ENCODE measurements around the gene PRG2.
"Not testable (repeated sequence)": the region's sequence is repeated elsewhere in the genome, so short reads cannot be mapped to it uniquely, and the experiment has no call there.

Gene PRG2

DNA sequence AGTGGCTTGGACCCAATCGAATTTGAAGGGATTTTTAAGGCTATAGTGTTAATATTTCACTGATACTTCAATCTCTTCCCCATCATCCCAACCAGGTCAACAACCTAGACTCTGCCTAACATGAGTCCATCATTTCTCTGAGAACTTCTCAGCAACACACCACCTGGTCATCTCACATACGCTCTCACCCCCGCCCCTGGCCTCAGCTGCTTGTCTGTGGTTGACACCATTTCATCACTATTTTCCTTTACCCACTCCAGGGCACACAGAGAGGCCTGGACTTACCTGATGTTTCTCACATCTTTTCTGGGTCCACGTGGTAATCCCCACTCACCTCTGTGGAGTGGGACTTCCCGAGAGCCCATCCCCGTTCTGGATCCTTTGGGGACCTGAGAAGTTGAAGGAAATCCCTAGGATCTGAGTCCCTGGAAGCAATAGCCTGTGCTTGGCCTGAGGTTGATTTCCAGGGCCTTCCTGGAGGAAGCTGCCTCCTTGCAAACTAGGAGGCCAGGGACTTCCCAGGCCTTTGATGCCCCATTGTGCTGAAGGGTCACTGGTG, 49.1 kb downstream of the PRG2 start:
- Histone ChIP-seq H3K27ac (ENCODE audit: low read length) (no peak overlapping the region), H3K4me3 (ENCODE audit: low read length) (no peak overlapping the region), H3K9me3 (ENCODE audit: insufficient read depth, low read length) (no peaks in the 10 kb centered on the region), H3K27me3 (ENCODE audit: low read depth, low read length) (peaks cover 13% of the 10 kb centered on the region; the same call in 1 of the 2 replicates), H4K20me1 (ENCODE audit: insufficient read depth, low read length) (no peaks in the 10 kb centered on the region), H3K36me3 (replicated peaks; ENCODE audit: low read depth, low read length) (no peaks in the 10 kb centered on the region), H2AFZ (ENCODE audit: low read depth, low read length) (no peak overlapping the region), H3K4me1 (ENCODE audit: low read length) (peaks cover 43% of the 10 kb centered on the region), H3K9ac (ENCODE audit: low read length) (no peak overlapping the region), H3K4me2 (ENCODE audit: low read length) (peak overlapping the region; percentile 47; the same call in 1 of the 2 replicates), H3K79me2 (ENCODE audit: low read length) (peaks cover under 1% of the 10 kb centered on the region; the same call in 1 of the 2 replicates)
- TF ChIP-seq CTCF (IDR thresholded peaks at IDR 0.05; ENCODE audit: low read depth, low read length) (no peak), EZH2phosphoT487 (IDR thresholded peaks at IDR 0.05; ENCODE audit: low read depth) (no peak)

DNA sequence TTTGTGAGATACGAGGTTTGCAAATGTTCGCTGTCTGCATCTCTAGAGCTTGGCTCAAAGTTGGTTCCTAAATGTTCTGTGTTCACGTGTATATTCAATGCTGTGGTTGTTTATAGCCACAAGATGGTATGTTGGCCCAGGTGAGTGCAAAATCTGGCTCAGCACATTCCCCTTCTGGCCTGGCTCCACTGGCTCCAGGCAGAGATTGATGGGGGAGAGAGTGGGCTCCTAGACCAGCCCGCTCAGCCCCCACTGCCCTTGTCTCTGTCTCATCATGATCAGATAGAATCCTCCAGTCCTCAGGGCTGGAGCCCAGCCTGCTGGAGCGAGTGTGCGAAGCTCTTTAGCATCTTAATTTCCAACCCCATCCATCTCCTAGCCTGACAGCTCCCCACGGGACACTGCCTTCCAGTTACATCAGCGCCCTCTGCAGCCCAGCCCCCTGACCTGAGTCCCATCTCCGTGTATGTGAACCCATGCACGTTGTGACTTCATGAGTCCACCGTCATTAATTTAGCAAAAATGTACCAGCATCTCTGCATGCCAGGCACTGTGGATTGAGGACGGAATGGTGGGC, 50.3 kb downstream of the PRG2 start:
- Histone ChIP-seq H3K9me3 (ENCODE audit: insufficient read depth, low read length) (no peaks in the 10 kb centered on the region), H3K36me3 (replicated peaks; ENCODE audit: low read depth, low read length) (no peaks in the 10 kb centered on the region), H3K4me3 (ENCODE audit: low read length) (peak overlapping the region; percentile 20), H3K4me1 (ENCODE audit: low read length) (peaks cover 37% of the 10 kb centered on the region), H2AFZ (ENCODE audit: low read depth, low read length) (peak overlapping the region; percentile 28; the same call in 1 of the 2 replicates), H3K4me2 (ENCODE audit: low read length) (peak overlapping the region; percentile 47), H3K27ac (ENCODE audit: low read length) (no peak overlapping the region), H4K20me1 (ENCODE audit: insufficient read depth, low read length) (no peaks in the 10 kb centered on the region), H3K79me2 (ENCODE audit: low read length) (peaks cover 11% of the 10 kb centered on the region), H3K9ac (ENCODE audit: low read length) (no peak overlapping the region), H3K27me3 (ENCODE audit: low read depth, low read length) (peaks cover 13% of the 10 kb centered on the region; the same call in 1 of the 2 replicates)
- TF ChIP-seq CTCF (IDR thresholded peaks at IDR 0.05; ENCODE audit: low read depth, low read length) (peak; percentile 61), EZH2phosphoT487 (IDR thresholded peaks at IDR 0.05; ENCODE audit: low read depth) (no peak)

DNA sequence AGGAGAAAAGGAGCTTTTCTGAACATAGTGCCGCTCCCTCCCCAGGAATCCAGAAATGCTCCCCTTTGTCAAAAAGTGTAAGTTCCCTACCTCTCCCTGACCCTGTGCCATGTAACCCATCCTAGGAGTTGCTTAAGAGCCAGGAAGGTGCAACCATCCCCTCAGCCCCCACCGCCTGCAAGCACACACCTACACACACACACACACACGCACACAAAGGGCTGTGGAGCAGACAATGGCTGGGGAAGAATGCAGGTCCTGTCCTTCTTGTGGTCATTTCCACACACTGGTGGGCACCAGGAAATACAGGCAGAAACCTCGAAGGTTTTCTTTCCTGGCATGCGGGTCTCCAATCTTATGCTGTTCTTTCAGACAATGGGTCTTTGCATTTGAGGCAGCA, 51.1 kb downstream of the PRG2 start:
- Histone ChIP-seq H3K9me3 (ENCODE audit: insufficient read depth, low read length) (no peaks in the 10 kb centered on the region), H3K4me3 (ENCODE audit: low read length) (no peak overlapping the region), H3K27ac (ENCODE audit: low read length) (no peak overlapping the region), H3K9ac (ENCODE audit: low read length) (no peak overlapping the region), H3K79me2 (ENCODE audit: low read length) (peaks cover 19% of the 10 kb centered on the region), H4K20me1 (ENCODE audit: insufficient read depth, low read length) (no peaks in the 10 kb centered on the region), H3K4me1 (ENCODE audit: low read length) (peaks cover 34% of the 10 kb centered on the region), H2AFZ (ENCODE audit: low read depth, low read length) (no peak overlapping the region), H3K27me3 (ENCODE audit: low read depth, low read length) (peaks cover 13% of the 10 kb centered on the region; the same call in 1 of the 2 replicates), H3K36me3 (replicated peaks; ENCODE audit: low read depth, low read length) (peaks cover 3% of the 10 kb centered on the region), H3K4me2 (ENCODE audit: low read length) (no peak overlapping the region)
- no peak for TF ChIP-seq CTCF (IDR thresholded peaks at IDR 0.05; ENCODE audit: low read depth, low read length)
- TF ChIP-seq EZH2phosphoT487 (IDR thresholded peaks at IDR 0.05; ENCODE audit: low read depth): no peak

DNA sequence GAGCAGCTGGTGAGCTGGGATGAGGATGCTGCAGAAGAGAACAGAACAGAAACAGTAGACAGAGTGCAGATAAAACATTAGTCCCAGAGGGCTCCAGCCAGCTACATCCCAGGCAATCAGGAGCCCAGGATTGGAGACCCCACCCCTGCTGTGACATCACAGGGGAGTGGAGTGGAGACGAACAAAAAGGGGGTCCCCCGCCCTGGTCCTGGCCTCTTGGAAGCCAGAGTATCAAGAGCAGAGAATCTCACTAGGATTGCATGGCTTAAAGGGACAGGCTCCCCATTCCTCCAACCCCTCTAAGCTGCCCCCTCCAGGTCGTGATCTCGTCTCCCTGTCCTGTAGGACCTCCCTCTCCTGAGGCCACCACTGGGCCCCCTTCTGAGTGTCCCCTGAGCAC, 52.3 kb downstream of the PRG2 start, which contains the start of gene P2RX3:
P2RX3 (plus strand) TSS at position 211 of the 400 bp plus-strand sequence. CDS start 199 bp downstream, outside the sequence.
- Histone ChIP-seq H2AFZ (ENCODE audit: low read depth, low read length) (no peak within 1 kb of the TSS), H4K20me1 (ENCODE audit: insufficient read depth, low read length) (no peaks in the 10 kb centered on the region), H3K4me3 (ENCODE audit: low read length) (no peak within 1 kb of the TSS), H3K4me2 (ENCODE audit: low read length) (no peak within 1 kb of the TSS), H3K79me2 (ENCODE audit: low read length) (peaks cover 31% of the 10 kb centered on the region), H3K36me3 (replicated peaks; ENCODE audit: low read depth, low read length) (peaks cover 15% of the 10 kb centered on the region), H3K9ac (ENCODE audit: low read length) (no peak within 1 kb of the TSS), H3K27me3 (ENCODE audit: low read depth, low read length) (peaks cover 13% of the 10 kb centered on the region; the same call in 1 of the 2 replicates), H3K4me1 (ENCODE audit: low read length) (peaks cover 28% of the 10 kb centered on the region), H3K9me3 (ENCODE audit: insufficient read depth, low read length) (no peaks in the 10 kb centered on the region), H3K27ac (ENCODE audit: low read length) (no peak within 1 kb of the TSS)
- TF ChIP-seq CTCF (IDR thresholded peaks at IDR 0.05; ENCODE audit: low read depth, low read length): no peak
- no peak for TF ChIP-seq EZH2phosphoT487 (IDR thresholded peaks at IDR 0.05; ENCODE audit: low read depth)

DNA sequence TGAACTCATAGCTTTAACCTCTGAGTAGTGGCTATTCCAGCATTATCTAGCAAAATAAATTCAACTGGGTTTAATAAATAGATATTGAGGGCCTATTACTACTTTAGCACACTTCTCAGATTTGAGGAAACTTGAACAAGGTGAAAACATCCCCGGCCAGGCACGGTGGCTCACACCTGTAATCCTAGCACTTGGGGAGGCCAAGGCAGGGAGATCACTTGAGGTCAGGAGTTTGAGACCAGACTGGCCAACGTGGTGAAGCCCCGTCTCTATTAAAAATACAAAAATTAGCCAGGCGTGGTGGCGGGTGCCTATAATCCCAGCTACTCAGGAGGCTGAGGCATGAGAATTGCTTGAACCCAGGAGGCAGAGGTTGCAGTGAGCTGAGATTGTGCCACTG, 53.6 kb downstream of the PRG2 start:
- H3K4me2 ChIP-seq (ENCODE audit: low read length); H3K9me3 ChIP-seq (ENCODE audit: insufficient read depth, low read length); H3K9ac ChIP-seq (ENCODE audit: low read length); H2AFZ ChIP-seq (ENCODE audit: low read depth, low read length); H4K20me1 ChIP-seq (ENCODE audit: insufficient read depth, low read length); H3K4me3 ChIP-seq (ENCODE audit: low read length); H3K27ac ChIP-seq (ENCODE audit: low read length): not testable (repeated sequence)
- H3K79me2 ChIP-seq (ENCODE audit: low read length): peaks cover 44% of the 10 kb centered on the region
- H3K36me3 ChIP-seq (replicated peaks; ENCODE audit: low read depth, low read length): peaks cover 28% of the 10 kb centered on the region
- H3K4me1 ChIP-seq (ENCODE audit: low read length): peaks cover 28% of the 10 kb centered on the region
- H3K27me3 ChIP-seq (ENCODE audit: low read depth, low read length): peaks cover 13% of the 10 kb centered on the region; the same call in 1 of the 2 replicates
